ENCODE data around the gene ATP2C1. TPM values are rescaled to one million over a fixed set of nuclear protein-coding genes. Genes with fewer than 3 reads are reported as not detected.

ATP2C1 gene
- total RNA-seq, 2 donors from 2014 or later, result 76.8 to 81.3 TPM

GRCh38 chr3:131031660-131032059 is 137.8 kb downstream of the ATP2C1 start:
- Histone ChIP-seq H3K36me3 (ENCODE audit: control insufficient read depth, insufficient read depth, low read length) (no peaks in the 10 kb centered on the region), H3K4me1 (ENCODE audit: control insufficient read depth, insufficient read depth, low read length) (no peaks in the 10 kb centered on the region), H3K9me3 (ENCODE audit: control insufficient read depth, low read length) (no peaks in the 10 kb centered on the region), H3K9ac (ENCODE audit: extremely low read depth, low read length, poor library complexity, severe bottlenecking) (no peak overlapping the region), H3K4me3 (ENCODE audit: low read length) (no peak overlapping the region), H3K27me3 (ENCODE audit: control insufficient read depth, insufficient read depth, low read length, poor library complexity, severe bottlenecking) (no peaks in the 10 kb centered on the region), H3K27ac (ENCODE audit: low read depth, low read length) (no peak overlapping the region)
- no peak for DNase-seq
- Mint-ChIP-seq H3K4me1 (peaks cover 13% of the 10 kb centered on the region), H3K27me3 (ENCODE audit: insufficient read depth) (peaks cover 6% of the 10 kb centered on the region), H3K36me3 (ENCODE audit: low read depth) (peaks cover 8% of the 10 kb centered on the region), H3K27ac (no peak overlapping the region), H3K9me3 (no peaks in the 10 kb centered on the region), H3K4me3 (no peak overlapping the region)
- TF ChIP-seq CTCF (conservative IDR thresholded peaks at IDR 0.05), result no peak
- 100% methylated on average over 1 of the region's 3 CpGs; no CpG with 5 or more reads in 1 of the 2 experiments for WGBS, 2 experiments (ENCODE audit: insufficient coverage in 1 of 2, insufficient read length in 1 of 2)

GRCh38 chr3:131033480-131034080 is 139.7 kb downstream of the ATP2C1 start:
- Mint-ChIP-seq H3K27ac (no peak overlapping the region), H3K36me3 (ENCODE audit: low read depth) (peaks cover 8% of the 10 kb centered on the region), H3K27me3 (ENCODE audit: insufficient read depth) (peaks cover 2% of the 10 kb centered on the region), H3K9me3 (no peaks in the 10 kb centered on the region), H3K4me3 (no peak overlapping the region), H3K4me1 (peaks cover 7% of the 10 kb centered on the region)
- no peak overlapping the region for H3K4me3 ChIP-seq (ENCODE audit: low read length)
- no peaks in the 10 kb centered on the region for H3K27me3 ChIP-seq (ENCODE audit: control insufficient read depth, insufficient read depth, low read length, poor library complexity, severe bottlenecking)
- no peaks in the 10 kb centered on the region for H3K9me3 ChIP-seq (ENCODE audit: control insufficient read depth, low read length)
- no peaks in the 10 kb centered on the region for H3K36me3 ChIP-seq (ENCODE audit: control insufficient read depth, insufficient read depth, low read length)
- no peak for DNase-seq
- TF ChIP-seq CTCF (conservative IDR thresholded peaks at IDR 0.05), result peak; percentile 87
- H3K4me1 ChIP-seq (ENCODE audit: control insufficient read depth, insufficient read depth, low read length), result no peaks in the 10 kb centered on the region
- H3K9ac ChIP-seq (ENCODE audit: extremely low read depth, low read length, poor library complexity, severe bottlenecking), result no peak overlapping the region
- WGBS, 2 experiments (ENCODE audit: insufficient coverage in 1 of 2, insufficient read length in 1 of 2), result 11 to 23% methylated on average over 1 of the region's 1 CpG
- no peak overlapping the region for H3K27ac ChIP-seq (ENCODE audit: low read depth, low read length)

- no peak overlapping the region for H3K9ac ChIP-seq (ENCODE audit: extremely low read depth, low read length, poor library complexity, severe bottlenecking)
- Mint-ChIP-seq H3K4me1 (no peaks in the 10 kb centered on the region), H3K27ac (no peak overlapping the region), H3K9me3 (no peaks in the 10 kb centered on the region), H3K4me3 (no peak overlapping the region), H3K36me3 (ENCODE audit: low read depth) (peaks cover 4% of the 10 kb centered on the region), H3K27me3 (ENCODE audit: insufficient read depth) (no peaks in the 10 kb centered on the region)
- TF ChIP-seq CTCF (conservative IDR thresholded peaks at IDR 0.05), result no peak
- no peak overlapping the region for H3K27ac ChIP-seq (ENCODE audit: low read depth, low read length)
- 78 to 100% methylated on average over 1 of the region's 1 CpG for WGBS, 2 experiments (ENCODE audit: insufficient coverage in 1 of 2, insufficient read length in 1 of 2)
- H3K4me1 ChIP-seq (ENCODE audit: control insufficient read depth, insufficient read depth, low read length), result no peaks in the 10 kb centered on the region
- no peak for DNase-seq
- no peaks in the 10 kb centered on the region for H3K36me3 ChIP-seq (ENCODE audit: control insufficient read depth, insufficient read depth, low read length)
- no peaks in the 10 kb centered on the region for H3K27me3 ChIP-seq (ENCODE audit: control insufficient read depth, insufficient read depth, low read length, poor library complexity, severe bottlenecking)
- H3K9me3 ChIP-seq (ENCODE audit: control insufficient read depth, low read length), result no peaks in the 10 kb centered on the region
- no peak overlapping the region for H3K4me3 ChIP-seq (ENCODE audit: low read length)
These were observed 142.4 kb downstream of the ATP2C1 start for GRCh38 chr3:131036200-131036816.

Measured in endodermal cell (in vitro differentiated cells).